Liver (tissue), 3 donors: ENCODE measurements around the gene GRK5.

Experiments used
- CTCF ChIP-seq: fragments of 150-350 bp; IDR thresholded peaks from 2 replicates; pipeline ENCODE4 v1.5.1; 2017; ENCODE audit warnings: improper control_type of control experiment, low read depth, low read length; ENCODE audit not compliant: missing input control
- EGR1 ChIP-seq, 2 donors: IDR thresholded peaks; 2 replicates each; pipeline ENCODE4 v1.6.1; 2016 to 2018; ENCODE audit warnings: antibody characterized with exemption in 2 of 2, low read depth in 2 of 2
- REST ChIP-seq: IDR thresholded peaks from 2 replicates; pipeline ENCODE4 v1.6.1; 2016; ENCODE audit warnings: antibody characterized with exemption, mild to moderate bottlenecking
- donor health status: healthy.
- donor health status: healthy.

- TF ChIP-seq CTCF (no peak), EGR1 (IDR thresholded peaks at IDR 0.05; ENCODE audit: low read depth in 2 of 2) (no peak), REST (no peak)
Observed at GRCh38 chr10:119273413-119273812, 66.0 kb downstream of the GRK5 start.
